Activated gamma-delta T cell (primary cell): ENCODE data around the gene C10orf67.

ENCODE experiments used
- DNase-seq: peaks from one replicate; lab custom pipeline; 2025; lab: John Stamatoyannopoulos, UW

The C10orf67 gene

GRCh38 chr10:23171232-23171876 is 173.2 kb downstream of the C10orf67 start:
- DNase-seq: no peak

DNA sequence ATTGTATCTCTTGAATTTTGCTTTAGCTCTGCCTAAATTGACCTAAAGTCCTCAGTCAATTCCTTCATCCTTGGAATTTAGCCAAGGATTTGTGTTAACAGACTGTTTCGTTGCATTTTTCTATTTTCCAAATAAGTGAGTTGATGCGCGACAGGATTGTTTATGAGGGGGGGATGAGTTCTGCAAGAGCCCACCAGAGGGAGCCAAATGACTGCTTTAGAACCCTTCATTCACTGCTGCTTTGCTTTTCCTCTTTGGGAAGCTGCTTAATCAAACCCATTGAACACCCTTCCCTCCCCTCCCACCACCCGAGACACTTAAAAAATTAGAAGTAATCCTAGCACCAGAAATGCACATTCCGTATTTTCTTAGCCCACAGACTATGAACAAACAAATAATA is 186.2 kb downstream of the C10orf67 start:
- DNase-seq: no peak

DNA sequence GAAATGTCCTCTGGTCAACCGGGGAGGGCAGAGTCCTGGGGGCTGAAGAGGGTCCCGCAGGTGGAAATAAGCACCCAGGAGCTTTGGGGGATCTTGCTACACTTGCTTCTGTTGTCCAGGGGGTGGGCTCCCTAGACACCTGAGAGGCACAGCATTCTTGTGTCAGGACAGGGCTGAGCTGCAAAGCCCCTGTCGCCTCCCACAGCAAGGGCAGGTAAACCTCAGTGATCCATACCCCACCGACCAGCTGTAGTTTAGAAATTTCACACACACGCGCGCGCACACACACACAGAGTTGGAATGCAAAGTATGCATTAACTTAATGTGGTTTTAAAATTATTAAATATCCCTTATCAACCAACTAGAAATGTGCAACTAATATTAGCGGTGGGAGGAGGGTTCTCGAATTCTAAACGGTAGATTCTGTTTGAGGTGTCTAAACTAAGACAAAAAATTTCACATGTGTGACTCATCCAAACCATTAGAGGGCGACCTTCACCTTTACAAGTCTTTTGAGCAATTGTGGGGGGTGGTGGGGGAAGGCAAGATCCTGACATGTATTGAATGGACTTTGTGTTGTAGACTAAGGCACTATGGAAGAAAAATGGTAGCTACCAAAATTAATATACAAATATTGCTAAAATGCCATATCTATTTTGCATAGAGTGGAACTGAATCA is 186.8 kb downstream of the C10orf67 start:
- DNase-seq: no peak

GRCh38 chr10:23157239-23157681 is 187.3 kb downstream of the C10orf67 start:
- no peak for DNase-seq

GRCh38 chr10:23156447-23157150 is 188.0 kb downstream of the C10orf67 start:
- DNase-seq: no peak

- no peak for DNase-seq
Measured at GRCh38 chr10:23155169-23155568, 189.4 kb downstream of the C10orf67 start.
